HG03135 (cell line): Measurements from ENCODE around the gene TCF4.

Source experiments
- ATAC-seq: cut with Tn5 transposase; IDR thresholded peaks from one replicate; pipeline ENCODE4 v1.9.1; 2021; ENCODE audit warnings: mild to moderate bottlenecking, moderate library complexity; ENCODE audit not compliant: unreplicated experiment

The TCF4 gene

GRCh38 chr18:55361492-55362250, 226.3 kb downstream of the TCF4 start:
- ATAC-seq, result no peak

GRCh38 chr18:55360061-55360460, 227.9 kb downstream of the TCF4 start:
- ATAC-seq, result no peak

GRCh38 chr18:55356815-55357214, 231.2 kb downstream of the TCF4 start:
- ATAC-seq, result no peak

GRCh38 chr18:55355223-55355622, 232.8 kb downstream of the TCF4 start:
- no peak for ATAC-seq

GRCh38 chr18:55354795-55355194, 233.2 kb downstream of the TCF4 start:
- ATAC-seq, result no peak

GRCh38 chr18:55353806-55354205, 234.2 kb downstream of the TCF4 start:
- no peak for ATAC-seq

- ATAC-seq, result no peak
These were observed 234.6 kb downstream of the TCF4 start for GRCh38 chr18:55353391-55353790.

- no peak for ATAC-seq
These were observed 235.8 kb downstream of the TCF4 start for GRCh38 chr18:55351980-55352714.

GRCh38 chr18:55351241-55351691, 236.7 kb downstream of the TCF4 start:
- ATAC-seq, result no peak

GRCh38 chr18:55349685-55350084, 238.3 kb downstream of the TCF4 start:
- ATAC-seq, result no peak

GRCh38 chr18:55346961-55347740, 240.8 kb downstream of the TCF4 start:
- ATAC-seq, result no peak

GRCh38 chr18:55346387-55346786, 241.6 kb downstream of the TCF4 start:
- no peak for ATAC-seq

GRCh38 chr18:55345103-55345950, 242.7 kb downstream of the TCF4 start:
- ATAC-seq, result no peak

- peak; percentile 80 for ATAC-seq
These were observed 244.5 kb downstream of the TCF4 start for GRCh38 chr18:55343396-55344073.

- no peak for ATAC-seq
These were observed 247.0 kb downstream of the TCF4 start for GRCh38 chr18:55340998-55341397.

GRCh38 chr18:55339990-55340389, 248.0 kb downstream of the TCF4 start:
- no peak for ATAC-seq

- no peak for ATAC-seq
These were observed 248.9 kb downstream of the TCF4 start for GRCh38 chr18:55338978-55339650.

GRCh38 chr18:55337908-55338521, 250.0 kb downstream of the TCF4 start:
- no peak for ATAC-seq

GRCh38 chr18:55337138-55337537, 250.9 kb downstream of the TCF4 start:
- no peak for ATAC-seq
